Cardiac septum (tissue), 1 donor: ENCODE measurements around the gene CLDN2. TPM values are rescaled to one million over a fixed set of nuclear protein-coding genes. Genes with fewer than 3 reads are reported as not detected.
A peak's percentile ranks its signal among the peaks of the same experiment; 100 is the strongest.
"Not testable (repeated sequence)": the region's sequence is repeated elsewhere in the genome, so short reads cannot be mapped to it uniquely, and the experiment has no call there.

Experiments
- DNase-seq: peaks from one replicate; pipeline ENCODE4 v3.0.0-alpha.2; 2020; ENCODE audit warnings: low spot score
- intact Hi-C: fragments of 100-400 bp; cut with DNase I; formaldehyde crosslinking; loops from one replicate; pipeline ENCODE4 v1.14.0; 2022
- long read RNA-seq: library from polyadenylated mRNA; unstranded; transcript quantifications from one replicate; pipeline ENCODE4 v2.0.0, GENCODE V29; 2021
- total RNA-seq: library from RNA; stranded (reverse); fragmentation: NEBNext Ultra II Directional; extraction: Animal tissue kit (Norgen Biotek cat#: 25700); gene quantifications from one replicate; pipeline ENCODE4 v1.2.1, GENCODE V29; 2021
- donor health status: DM: no; HTN: no; CAD: no.

The CLDN2 gene
- not detected for total RNA-seq
- long read RNA-seq, partial matches to known transcripts = 0 of 1 reads
- long read RNA-seq, other reads (novel, unspliced or antisense) = 1 of 1 reads

GRCh38 chrX:106919932-106920452 is at the start of gene CLDN2:
CLDN2 (plus strand) TSS chrX:106920402; CDS start chrX:106928229, 7,827 bp downstream.
- intact Hi-C loops = no loop called here
- DNase-seq = peak; percentile 57

- DNase-seq, intact Hi-C loops: not testable (repeated sequence)
These were observed 47.4 kb upstream of the CLDN2 start for GRCh38 chrX:106872796-106873195.

GRCh38 chrX:106874075-106874474 is 46.1 kb upstream of the CLDN2 start:
- intact Hi-C loops = no loop called here
- no peak for DNase-seq

GRCh38 chrX:106875151-106875550 is 45.1 kb upstream of the CLDN2 start:
- intact Hi-C loops = no loop called here
- DNase-seq = no peak

- intact Hi-C loops = no loop called here
- DNase-seq = no peak
These were observed 30.7 kb upstream of the CLDN2 start for GRCh38 chrX:106889468-106889867.

- intact Hi-C loops = no loop called here
- no peak for DNase-seq
These were observed 28.3 kb upstream of the CLDN2 start for GRCh38 chrX:106891762-106892460.

- no peak for DNase-seq
- intact Hi-C loops = no loop called here
These were observed 25.8 kb upstream of the CLDN2 start for GRCh38 chrX:106894392-106894909.

- DNase-seq = no peak
- intact Hi-C loops = loop anchor here (5.0 kb wide), 1 partner anchor 57 kb away; no protein-coding TSS in a partner anchor
These were observed 25.2 kb upstream of the CLDN2 start for GRCh38 chrX:106894978-106895452.

- intact Hi-C loops = loop anchor here (5.0 kb wide), 1 partner anchor 55 kb away; no protein-coding TSS in a partner anchor
- DNase-seq = no peak
These were observed 22.9 kb upstream of the CLDN2 start for GRCh38 chrX:106897259-106897658.

- intact Hi-C loops = loop anchor here (5.0 kb wide), 1 partner anchor 54 kb away; no protein-coding TSS in a partner anchor
- no peak for DNase-seq
These were observed 21.7 kb upstream of the CLDN2 start for GRCh38 chrX:106898462-106898861.

GRCh38 chrX:106899276-106899675 is 20.9 kb upstream of the CLDN2 start:
- no peak for DNase-seq
- intact Hi-C loops = loop anchor here (5.0 kb wide), 1 partner anchor 53 kb away; no protein-coding TSS in a partner anchor

GRCh38 chrX:106899841-106900240 is 20.4 kb upstream of the CLDN2 start:
- intact Hi-C loops = loop anchor here (5.0 kb wide), 1 partner anchor 52 kb away; no protein-coding TSS in a partner anchor
- DNase-seq = no peak

- no peak for DNase-seq
- intact Hi-C loops = no loop called here
These were observed 18.9 kb upstream of the CLDN2 start for GRCh38 chrX:106901341-106901740.

GRCh38 chrX:106901781-106902219 is 18.4 kb upstream of the CLDN2 start:
- DNase-seq = no peak
- intact Hi-C loops = no loop called here

GRCh38 chrX:106902684-106903083 is 17.5 kb upstream of the CLDN2 start:
- intact Hi-C loops = no loop called here
- DNase-seq = no peak

- intact Hi-C loops = no loop called here
- DNase-seq = no peak
These were observed 16.8 kb upstream of the CLDN2 start, which contains the start of gene RIPPLY1 for GRCh38 chrX:106903291-106903824. RIPPLY1 (minus strand) TSS chrX:106903341; CDS start chrX:106903287, 54 bp downstream.

GRCh38 chrX:106903856-106904528 is 16.2 kb upstream of the CLDN2 start:
- no peak for DNase-seq

GRCh38 chrX:106905064-106905708 is 15.0 kb upstream of the CLDN2 start:
- no peak for DNase-seq
- intact Hi-C loops = no loop called here

More at GRCh38 chrX:106903856-106904528, 16.2 kb upstream of the CLDN2 start:
- intact Hi-C loops = no loop called here

- no peak for DNase-seq
- intact Hi-C loops = no loop called here
These were observed 13.8 kb upstream of the CLDN2 start for GRCh38 chrX:106906361-106906760.
